Activated CD8-positive, alpha-beta T cell treated with anti-CD3 and anti-CD28 coated beads for 36 hours (primary cell): ENCODE data around the gene COL6A5. TPM values are rescaled to one million over a fixed set of nuclear protein-coding genes. Genes with fewer than 3 reads are reported as not detected.
"Not testable (repeated sequence)": the region's sequence is repeated elsewhere in the genome, so short reads cannot be mapped to it uniquely, and the experiment has no call there.

Experiments
- ATAC-seq: fragments of 200-7000 bp; cut with Tn5 transposase; one replicate; pipeline ENCODE4 v1.10.0; 2021; ENCODE audit warnings: mild to moderate bottlenecking, moderate library complexity
- CTCF ChIA-PET: fragments of 350-600 bp; sonication (Branson Sonifier 250); formaldehyde crosslinking; loops from one replicate; lab custom pipeline; 2021; ENCODE audit warnings: antibody characterized with exemption; lab: Charles Lee
- POLR2A ChIA-PET: fragments of 350-600 bp; sonication (Branson Sonifier 250); formaldehyde crosslinking; loops from one replicate; lab custom pipeline; 2021; ENCODE audit warnings: antibody characterized with exemption; lab: Charles Lee
- DNase-seq: peaks from one replicate; pipeline ENCODE4 v3.0.0-alpha.2; 2020
- H3K27ac Mint-ChIP-seq: one replicate; pipeline ENCODE4 v1.8.0; 2021; ENCODE audit warnings: mild to moderate bottlenecking, mixed read lengths
- H3K27me3 Mint-ChIP-seq: one replicate; pipeline ENCODE4 v1.8.0; 2021; ENCODE audit warnings: mixed read lengths
- H3K36me3 Mint-ChIP-seq: one replicate; pipeline ENCODE4 v1.8.0; 2021; ENCODE audit warnings: low read depth, mixed read lengths
- H3K4me1 Mint-ChIP-seq: one replicate; pipeline ENCODE4 v1.8.0; 2021; ENCODE audit warnings: low read depth, mixed read lengths
- H3K4me3 Mint-ChIP-seq: one replicate; pipeline ENCODE4 v1.8.0; 2021; ENCODE audit warnings: mild to moderate bottlenecking, moderate library complexity, mixed read lengths
- H3K9me3 Mint-ChIP-seq: one replicate; pipeline ENCODE4 v1.8.0; 2021; ENCODE audit warnings: mixed read lengths
- CTCF ChIP-seq: fragments of 200-600 bp; IDR thresholded peaks from one replicate; pipeline ENCODE4 v1.8.0; 2022; ENCODE audit warnings: antibody characterized with exemption, mild to moderate bottlenecking
- intact Hi-C: fragments of 100-400 bp; cut with micrococcal nuclease; formaldehyde crosslinking; loops from one replicate; pipeline ENCODE4 v1.10.0; 2022
- total RNA-seq, 2 experiments: library from RNA; stranded (reverse); gene quantifications; one replicate each; pipeline ENCODE4 v1.2.3, GENCODE V29; 2021

COL6A5 gene
- total RNA-seq, 2 experiments from 2014 or later = not detected

GRCh38 chr3:130341882-130342281 is 3.6 kb upstream of the COL6A5 start:
- no peaks in the 10 kb centered on the region for H3K36me3 Mint-ChIP-seq
- peaks cover 29% of the 10 kb centered on the region for H3K27me3 Mint-ChIP-seq
- no peak for ATAC-seq
- POLR2A ChIA-PET = no interaction called here
- intact Hi-C loops = no loop called here
- DNase-seq = no peak
- peaks cover 16% of the 10 kb centered on the region for H3K9me3 Mint-ChIP-seq
- no peak overlapping the region for H3K4me3 Mint-ChIP-seq
- CTCF ChIA-PET = no interaction called here
- no peak overlapping the region for H3K27ac Mint-ChIP-seq
- TF ChIP-seq CTCF = no peak
- H3K4me1 Mint-ChIP-seq = peaks cover 5% of the 10 kb centered on the region

GRCh38 chr3:130342821-130343661 is 2.4 kb upstream of the COL6A5 start:
- H3K9me3 Mint-ChIP-seq = peaks cover 10% of the 10 kb centered on the region
- TF ChIP-seq CTCF = no peak
- ChIA-PET POLR2A (no interaction called here), CTCF (no interaction called here)
- no peak for DNase-seq
- no peak overlapping the region for H3K4me3 Mint-ChIP-seq
- no peaks in the 10 kb centered on the region for H3K36me3 Mint-ChIP-seq
- H3K27me3 Mint-ChIP-seq = peaks cover 38% of the 10 kb centered on the region
- peaks cover 5% of the 10 kb centered on the region for H3K4me1 Mint-ChIP-seq
- H3K27ac Mint-ChIP-seq = no peak overlapping the region
- ATAC-seq = no peak
- intact Hi-C loops = no loop called here

GRCh38 chr3:130348258-130348657 is 2.8 kb downstream of the COL6A5 start:
- CTCF ChIA-PET, H3K4me3 Mint-ChIP-seq, H3K4me1 Mint-ChIP-seq, intact Hi-C loops, H3K36me3 Mint-ChIP-seq, H3K27ac Mint-ChIP-seq, POLR2A ChIA-PET, ATAC-seq, DNase-seq, H3K9me3 Mint-ChIP-seq: not testable (repeated sequence)
- H3K27me3 Mint-ChIP-seq = peaks cover 42% of the 10 kb centered on the region

- ATAC-seq = no peak
- CTCF ChIA-PET = no interaction called here
- no peak overlapping the region for H3K4me3 Mint-ChIP-seq
These were observed 9.0 kb downstream of the COL6A5 start for GRCh38 chr3:130354430-130354829.

GRCh38 chr3:130374033-130374432 is 28.6 kb downstream of the COL6A5 start:
- ATAC-seq (no peak), DNase-seq (no peak)
- H3K4me3 Mint-ChIP-seq = no peak overlapping the region
- intact Hi-C loops = no loop called here
- no peaks in the 10 kb centered on the region for H3K9me3 Mint-ChIP-seq
- no peaks in the 10 kb centered on the region for H3K4me1 Mint-ChIP-seq
- H3K36me3 Mint-ChIP-seq = no peaks in the 10 kb centered on the region
- CTCF ChIA-PET = no interaction called here
- H3K27me3 Mint-ChIP-seq = peaks cover 11% of the 10 kb centered on the region
- no peak overlapping the region for H3K27ac Mint-ChIP-seq
- TF ChIP-seq CTCF = no peak
- POLR2A ChIA-PET = no interaction called here

More at GRCh38 chr3:130354430-130354829, 9.0 kb downstream of the COL6A5 start:
- Mint-ChIP-seq H3K27me3 (peaks cover 10% of the 10 kb centered on the region), H3K36me3 (no peaks in the 10 kb centered on the region), H3K27ac (no peak overlapping the region), H3K9me3 (no peaks in the 10 kb centered on the region), H3K4me1 (no peaks in the 10 kb centered on the region)
- TF ChIP-seq CTCF = no peak
- POLR2A ChIA-PET = no interaction called here
- intact Hi-C loops = no loop called here
- DNase-seq = no peak
